ENCODE data around the gene CGB5. TPM values are rescaled to one million over a fixed set of nuclear protein-coding genes. Genes with fewer than 3 reads are reported as not detected.

The CGB5 gene
- polyA plus RNA-seq, 2 of the 4 experiments (the other 2 are of a cell fraction), result 0.23 to 0.53 TPM

DNA sequence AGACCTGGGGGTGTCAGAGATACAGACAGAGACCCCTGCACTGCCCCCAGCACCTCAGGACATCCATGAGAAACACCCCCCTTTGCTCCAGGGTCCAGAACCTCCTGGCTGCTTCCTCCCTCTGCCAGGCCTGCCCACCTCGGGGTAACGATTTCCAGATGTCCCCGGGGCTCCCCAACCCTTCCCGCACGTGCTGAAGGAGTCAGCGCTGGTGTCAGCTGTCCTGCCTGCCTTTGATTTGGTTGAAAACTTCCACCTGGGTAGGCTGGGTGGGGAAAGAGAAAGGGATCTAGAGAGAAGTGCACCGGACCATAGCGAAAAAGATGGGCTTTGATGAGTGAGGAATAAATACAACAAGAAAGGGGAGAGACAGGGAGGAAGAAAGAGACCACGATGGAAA, 15.4 kb downstream of the CGB5 start:
- no peak overlapping the region for H3K27ac ChIP-seq
- H3K4me2 ChIP-seq, result no peak overlapping the region
- H3K4me1 ChIP-seq, result peaks cover 12% of the 10 kb centered on the region
- no peak for FAIRE-seq
- H3K9me3 ChIP-seq, result no peaks in the 10 kb centered on the region
- ChIA-PET CTCF (interaction anchor here (1.0 to 7.3 kb wide), 10 partner anchors 14 to 271 kb away, joined by 3 to 96 read pairs (median 8); partner anchors contain the start of genes GYS1, KCNA7 and RUVBL2), POLR2A (no interaction called here)
- no peak for ATAC-seq
- no peak for TF ChIP-seq HOXA7 (CRISPR knock-in tag; IDR thresholded peaks at IDR 0.05)
- TF ChIP-seq, protein P1, sequence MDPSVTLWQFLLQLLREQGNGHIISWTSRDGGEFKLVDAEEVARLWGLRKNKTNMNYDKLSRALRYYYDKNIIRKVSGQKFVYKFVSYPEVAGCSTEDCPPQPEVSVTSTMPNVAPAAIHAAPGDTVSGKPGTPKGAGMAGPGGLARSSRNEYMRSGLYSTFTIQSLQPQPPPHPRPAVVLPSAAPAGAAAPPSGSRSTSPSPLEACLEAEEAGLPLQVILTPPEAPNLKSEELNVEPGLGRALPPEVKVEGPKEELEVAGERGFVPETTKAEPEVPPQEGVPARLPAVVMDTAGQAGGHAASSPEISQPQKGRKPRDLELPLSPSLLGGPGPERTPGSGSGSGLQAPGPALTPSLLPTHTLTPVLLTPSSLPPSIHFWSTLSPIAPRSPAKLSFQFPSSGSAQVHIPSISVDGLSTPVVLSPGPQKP (IDR thresholded peaks at IDR 0.05; ENCODE audit: low read depth, low read length), result no peak
- no peak for TF ChIP-seq CHD2 (IDR thresholded peaks at IDR 0.05; ENCODE audit: low read length, partially characterized antibody)
- no peak for TF ChIP-seq EP300 (IDR thresholded peaks at IDR 0.05)
- no peak for TF ChIP-seq BHLHE40 (IDR thresholded peaks at IDR 0.05; ENCODE audit: low read depth, low read length)
- no peak for TF ChIP-seq ZSCAN20 (CRISPR knock-in tag; IDR thresholded peaks at IDR 0.05)
- TF ChIP-seq FOSL2 (IDR thresholded peaks at IDR 0.05), result no peak
- TF ChIP-seq FOSL2 (CRISPR knock-in tag; IDR thresholded peaks at IDR 0.05), result no peak
- TF ChIP-seq ZNF302 (CRISPR knock-in tag; IDR thresholded peaks at IDR 0.05), result no peak
- TF ChIP-seq CHD4 (IDR thresholded peaks at IDR 0.05; ENCODE audit: borderline replicate concordance), result no peak
- no peak for TF ChIP-seq TFCP2L1 (CRISPR knock-in tag; IDR thresholded peaks at IDR 0.05)
- H3K4me3 ChIP-seq, result no peak overlapping the region
- no peak for DNase-seq (ENCODE audit: low read depth in 1 of 2, low spot score in 1 of 2)
- WGBS (ENCODE audit: missing lambda C conversion rate), result 85% methylated on average over 9 of the region's 9 CpGs

GRCh38 chr19:49061000-49061399, 17.4 kb downstream of the CGB5 start:
- H3K9me3 ChIP-seq, result no peaks in the 10 kb centered on the region
- no peak for DNase-seq (ENCODE audit: low read depth in 1 of 2, low spot score in 1 of 2)
- H3K27ac ChIP-seq, result no peak overlapping the region
- no peak for ATAC-seq
- ChIA-PET CTCF (interaction anchor here (0.9 to 7.3 kb wide), 11 partner anchors 12 to 273 kb away, joined by 3 to 96 read pairs (median 4); partner anchors contain the start of genes GYS1, KCNA7 and RUVBL2), POLR2A (no interaction called here)
- peaks cover 28% of the 10 kb centered on the region for H3K4me1 ChIP-seq
- no peak for TF ChIP-seq MYC (IDR thresholded peaks at IDR 0.05; ENCODE audit: borderline replicate concordance, low read length)
- no peak for TF ChIP-seq ZC3H11A (IDR thresholded peaks at IDR 0.05)
- no peak for TF ChIP-seq RFX5 (IDR thresholded peaks at IDR 0.05)
- TF ChIP-seq BHLHE40 (IDR thresholded peaks at IDR 0.05; ENCODE audit: low read depth, low read length), result no peak
- no peak for TF ChIP-seq E2F6 (IDR thresholded peaks at IDR 0.05; ENCODE audit: borderline replicate concordance, low read depth)
- no peak for TF ChIP-seq NR3C1 (IDR thresholded peaks at IDR 0.05)
- no peak for TF ChIP-seq EP300 (IDR thresholded peaks at IDR 0.05)
- no peak for TF ChIP-seq PHF8 (IDR thresholded peaks at IDR 0.05; ENCODE audit: borderline replicate concordance, low read depth)
- no peak for TF ChIP-seq TFCP2L1 (CRISPR knock-in tag; IDR thresholded peaks at IDR 0.05)
- no peak for TF ChIP-seq HOXB5 (CRISPR knock-in tag; IDR thresholded peaks at IDR 0.05)
- no peak for TF ChIP-seq FOSB (CRISPR knock-in tag; IDR thresholded peaks at IDR 0.05)
- TF ChIP-seq FOSL2 (IDR thresholded peaks at IDR 0.05), result no peak
- TF ChIP-seq FOSL2 (CRISPR knock-in tag; IDR thresholded peaks at IDR 0.05), result no peak
- TF ChIP-seq ESRRA (IDR thresholded peaks at IDR 0.05; ENCODE audit: borderline replicate concordance, low read length), result no peak
- no peak for TF ChIP-seq PBX3 (IDR thresholded peaks at IDR 0.05)
- TF ChIP-seq HOXA7 (CRISPR knock-in tag; IDR thresholded peaks at IDR 0.05), result no peak
- TF ChIP-seq, protein P2, sequence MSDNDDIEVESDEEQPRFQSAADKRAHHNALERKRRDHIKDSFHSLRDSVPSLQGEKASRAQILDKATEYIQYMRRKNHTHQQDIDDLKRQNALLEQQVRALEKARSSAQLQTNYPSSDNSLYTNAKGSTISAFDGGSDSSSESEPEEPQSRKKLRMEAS (IDR thresholded peaks at IDR 0.05), result no peak
- TF ChIP-seq CHD4 (IDR thresholded peaks at IDR 0.05; ENCODE audit: borderline replicate concordance), result no peak
- no peak overlapping the region for H3K4me3 ChIP-seq
- no peak overlapping the region for H3K4me2 ChIP-seq
- peak; percentile 18 for FAIRE-seq
- WGBS (ENCODE audit: missing lambda C conversion rate), result 100% methylated on average over 2 of the region's 2 CpGs

All from A549 (cell line).